H1 (cell line): ENCODE measurements around the gene TPSAB1. TPM values are rescaled to one million over a fixed set of nuclear protein-coding genes. Genes with fewer than 3 reads are reported as not detected.

ENCODE experiments used
- CTCF ChIA-PET: fragments of 300-600 bp; sonication (Branson Sonifier 250); formaldehyde crosslinking; loops from one replicate; lab custom pipeline; 2021; ENCODE audit not compliant: partially characterized antibody; lab: Charles Lee
- POLR2A ChIA-PET: fragments of 300-600 bp; sonication (Branson Sonifier 250); formaldehyde crosslinking; loops from one replicate; lab custom pipeline; 2021; ENCODE audit warnings: inconsistent platforms; ENCODE audit not compliant: partially characterized antibody; lab: Charles Lee
- DNase-seq, 2 experiments: peaks; one replicate each; pipeline versions ENCODE4 v3.0.0 to v3.0.0-alpha.2; 2010 to 2022; ENCODE audit warnings: low spot score in 2 of 2, low read depth in 1 of 2, mixed read lengths in 1 of 2
- FAIRE-seq: peaks from 2 replicates; lab custom pipeline; 2011; peaks lifted over from hg19 to GRCh38; lab: Jason Lieb, UNC
- H2AFZ ChIP-seq: 2 replicates; pipeline ENCODE4 v1.8.1; 2012; ENCODE audit warnings: low read length, inconsistent platforms
- H2AK5ac ChIP-seq: 2 replicates; pipeline ENCODE4 v1.6.1; 2013; ENCODE audit warnings: low read depth, low read length
- H2BK120ac ChIP-seq: replicated peaks from 2 replicates; pipeline ENCODE3; 2013; ENCODE audit warnings: low read depth, low read length, inconsistent platforms
- H2BK12ac ChIP-seq: 2 replicates; pipeline ENCODE4 v1.6.1; 2013; ENCODE audit warnings: low read depth, low read length
- H2BK15ac ChIP-seq: 2 replicates; pipeline ENCODE4 v1.6.1; 2013; ENCODE audit warnings: low read length
- H2BK20ac ChIP-seq: 2 replicates; pipeline ENCODE4 v1.6.1; 2013; ENCODE audit warnings: low read length
- H2BK5ac ChIP-seq: 2 replicates; pipeline ENCODE4 v1.6.1; 2013; ENCODE audit warnings: low read depth, low read length
- H3K14ac ChIP-seq: 2 replicates; pipeline ENCODE4 v1.6.1; 2013; ENCODE audit warnings: inconsistent platforms; ENCODE audit not compliant: insufficient read length
- H3K18ac ChIP-seq: 2 replicates; pipeline ENCODE4 v1.6.1; 2013; ENCODE audit warnings: low read length; ENCODE audit errors: extremely low read depth
- H3K23ac ChIP-seq: 2 replicates; pipeline ENCODE4 v1.6.1; 2013; ENCODE audit warnings: inconsistent platforms; ENCODE audit not compliant: insufficient read length
- H3K23me2 ChIP-seq: 2 replicates; pipeline ENCODE4 v1.6.1; 2013; ENCODE audit warnings: low read depth, low read length
- H3K27ac ChIP-seq: 2 replicates; pipeline ENCODE4 v1.6.1; 2011; ENCODE audit warnings: low read depth, low read length, inconsistent platforms
- H3K27me3 ChIP-seq, 4 experiments: replicated peaks in 1 of 4; 1 replicate in 1 of 4; 2 replicates in 3 of 4; pipeline versions ENCODE4 v1.6.1 to v1.8.1; 2011 to 2013; ENCODE audit warnings: low read length in 3 of 4, mild to moderate bottlenecking in 3 of 4, inconsistent platforms in 2 of 4, mixed read lengths in 2 of 4, moderate library complexity in 1 of 4; ENCODE audit not compliant: control insufficient read depth in 3 of 4, insufficient read depth in 3 of 4; ENCODE audit errors: extremely low read depth in 1 of 4
- H3K36me3 ChIP-seq, 4 experiments: 2 replicates each; pipeline versions ENCODE4 v1.6.1 to v1.8.1; 2011 to 2013; ENCODE audit warnings: mild to moderate bottlenecking in 4 of 4, low read length in 3 of 4, moderate library complexity in 2 of 4, control low read depth in 1 of 4, inconsistent platforms in 1 of 4; ENCODE audit not compliant: insufficient read depth in 4 of 4, control insufficient read depth in 2 of 4
- H3K4ac ChIP-seq: replicated peaks from 2 replicates; pipeline ENCODE3; 2013; ENCODE audit warnings: low read length, low read depth, mixed read lengths, inconsistent platforms; ENCODE audit not compliant: insufficient read length
- H3K4me1 ChIP-seq, 4 experiments: replicated peaks in 1 of 4; 1 replicate in 1 of 4; 2 replicates in 3 of 4; pipeline versions ENCODE4 v1.6.1 to v1.8.1; 2011 to 2013; ENCODE audit warnings: low read length in 3 of 4, inconsistent platforms in 2 of 4, mixed read lengths in 1 of 4; ENCODE audit not compliant: insufficient read depth in 4 of 4, control insufficient read depth in 3 of 4
- H3K4me2 ChIP-seq, 2 experiments: 2 replicates each; pipeline versions ENCODE4 v1.6.1 to v1.8.1; 2011 to 2013; ENCODE audit warnings: low read depth in 2 of 2, low read length in 2 of 2, control low read depth in 1 of 2, inconsistent platforms in 1 of 2, mild to moderate bottlenecking in 1 of 2; ENCODE audit not compliant: insufficient read depth in 1 of 2
- H3K4me3 ChIP-seq, 4 experiments: fragments of 200-600, 300-600 bp in 1 of 4; sonication (generic), shearing (Covaris generic), sonication (Bioruptor Twin) in 1 of 4; 2 replicates each; pipeline versions ENCODE4 v1.5.1 to v1.8.1; 2011 to 2016; ENCODE audit warnings: low read length in 4 of 4, low read depth in 3 of 4, control low read depth in 2 of 4, inconsistent platforms in 2 of 4, mild to moderate bottlenecking in 2 of 4, mixed read lengths in 1 of 4, moderate library complexity in 1 of 4; ENCODE audit not compliant: insufficient read depth in 2 of 4; ENCODE audit errors: extremely low read depth in 1 of 4
- H3K56ac ChIP-seq: replicated peaks from 2 replicates; pipeline ENCODE3; 2013; ENCODE audit warnings: low read depth, mild to moderate bottlenecking, mixed read lengths, low read length, inconsistent platforms; ENCODE audit not compliant: insufficient read length
- H3K79me1 ChIP-seq: 2 replicates; pipeline ENCODE4 v1.6.1; 2013; ENCODE audit warnings: low read depth, low read length, control low read depth
- H3K79me2 ChIP-seq, 2 experiments: 2 replicates each; pipeline versions ENCODE4 v1.6.1 to v1.8.1; 2012 to 2013; ENCODE audit warnings: low read length in 2 of 2, mild to moderate bottlenecking in 2 of 2, inconsistent platforms in 1 of 2; ENCODE audit not compliant: insufficient read depth in 2 of 2, control insufficient read depth in 1 of 2
- H3K9ac ChIP-seq, 4 experiments: replicated peaks in 1 of 4; 1 replicate in 1 of 4; 2 replicates in 3 of 4; pipeline versions ENCODE4 v1.6.1 to v1.8.1; 2011 to 2013; ENCODE audit warnings: low read depth in 3 of 4, low read length in 3 of 4, control low read depth in 2 of 4, mild to moderate bottlenecking in 2 of 4, moderate library complexity in 2 of 4, inconsistent platforms in 1 of 4; ENCODE audit errors: extremely low read depth in 1 of 4
- H3K9me3 ChIP-seq, 2 experiments: 2 replicates each; pipeline versions ENCODE4 v1.6.1 to v1.8.1; 2012 to 2013; ENCODE audit warnings: mild to moderate bottlenecking in 2 of 2, moderate library complexity in 2 of 2, control low read depth in 1 of 2, inconsistent platforms in 1 of 2, low read depth in 1 of 2, low read length in 1 of 2, mixed read lengths in 1 of 2; ENCODE audit not compliant: insufficient read depth in 2 of 2
- H4K20me1 ChIP-seq, 2 experiments: replicated peaks in 1 of 2; 2 replicates each; pipeline versions ENCODE3 to v1.8.1; 2011 to 2013; ENCODE audit warnings: inconsistent platforms in 2 of 2, low read length in 2 of 2, mild to moderate bottlenecking in 1 of 2; ENCODE audit not compliant: insufficient read depth in 2 of 2, control insufficient read depth in 1 of 2
- H4K5ac ChIP-seq: 2 replicates; pipeline ENCODE4 v1.6.1; 2013; ENCODE audit warnings: low read length, low read depth, mixed read lengths, inconsistent platforms; ENCODE audit not compliant: insufficient read length
- H4K8ac ChIP-seq: 2 replicates; pipeline ENCODE4 v1.8.0; 2013; ENCODE audit warnings: mild to moderate bottlenecking, moderate library complexity, low read length, inconsistent platforms; ENCODE audit not compliant: insufficient read depth; ENCODE audit errors: extremely low read depth
- H4K91ac ChIP-seq: replicated peaks from 2 replicates; pipeline ENCODE3; 2013; ENCODE audit warnings: low read length, mixed read lengths, inconsistent platforms; ENCODE audit not compliant: insufficient read length
- EP300 ChIP-seq, 2 experiments: IDR thresholded peaks; 1 replicate in 1 of 2; 2 replicates in 1 of 2; pipeline ENCODE4 v1.6.1; 2011 to 2012; ENCODE audit warnings: low read depth in 2 of 2, low read length in 2 of 2, mild to moderate bottlenecking in 2 of 2, borderline replicate concordance in 1 of 2, inconsistent platforms in 1 of 2, moderate library complexity in 1 of 2
- POU5F1 ChIP-seq: IDR thresholded peaks from 2 replicates; pipeline ENCODE4 v1.6.1; 2011; ENCODE audit warnings: low read depth, mild to moderate bottlenecking, low read length, moderate library complexity
- WGBS, 2 experiments: shearing (Covaris generic) in 1 of 2; methylation state at CpG; one replicate each; pipeline versions ENCODE4 v1.1.6 to v1.1.7; 2013 to 2015; ENCODE audit warnings: low lambda C conversion rate in 2 of 2, mixed read lengths in 2 of 2, inconsistent platforms in 1 of 2, low coverage in 1 of 2, missing lambda C conversion rate in 1 of 2; ENCODE audit not compliant: insufficient replicate concordance in 2 of 2, insufficient coverage in 1 of 2, insufficient read length in 1 of 2; ENCODE audit errors: extremely low coverage in 1 of 2, missing lambda C conversion rate in 1 of 2; 5-methylcytosine and 5-hydroxymethylcytosine counted together
- polyA plus RNA-seq, 7 experiments: library from polyadenylated mRNA; depleted of rRNA in 3 of 7; stranded (reverse) in 5 of 7; unstranded in 2 of 7; fragments of >200 nt in 5 of 7; fragments of 200-250 nt in 2 of 7; gene quantifications; 1 replicate in 5 of 7; 2 replicates in 1 of 7; 4 replicates in 1 of 7; pipeline versions ENCODE4 v1.2.1 to v1.2.3, GENCODE V29; 2011 to 2013; ENCODE audit warnings: missing spikeins in 2 of 7, mixed read lengths in 2 of 7
- total RNA-seq: library from RNA; stranded (reverse); fragmentation: NEBNext Ultra II Directional; extraction: Animal tissue kit (Norgen Biotek cat#: 25700); gene quantifications from 2 replicates; pipeline ENCODE4 v1.2.1, GENCODE V29; 2021

Gene TPSAB1
- total and polyA plus RNA-seq, 2 of the 8 experiments (the other 6 are each of a cell fraction or from before 2014, with no cell fraction given) = 0.09 TPM; not detected in 1

DNA sequence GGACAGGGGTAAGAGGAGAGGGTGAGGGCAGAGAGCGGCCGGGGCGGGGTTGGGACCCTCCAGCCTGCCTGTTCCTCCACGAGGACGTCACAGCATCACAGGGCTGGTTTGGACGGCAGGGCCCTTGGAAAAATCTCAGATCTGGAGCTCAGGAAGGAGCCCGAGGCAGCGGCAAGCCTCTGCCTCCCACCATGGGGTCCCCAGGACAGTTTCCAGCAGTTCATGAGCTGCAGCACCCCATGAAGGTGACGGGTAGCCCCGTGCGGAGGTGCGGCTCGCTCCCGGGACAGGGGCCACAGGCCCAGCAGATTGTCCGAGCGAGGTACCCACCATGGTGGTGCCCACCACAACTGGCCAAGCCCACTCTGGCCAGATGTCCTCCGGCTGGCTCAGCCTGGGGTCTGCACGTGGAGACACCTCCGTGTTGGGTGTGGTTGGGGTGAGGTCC, 36.7 kb downstream of the TPSAB1 start:
- peaks cover 0 to 11% (median 6%) of the 10 kb centered on the region in 4 experiments; a peak in 6 of 7 replicates for H3K4me1 ChIP-seq
- no peak for DNase-seq
- 0 out of 7 replicates have a peak, but pooled peaks cover 0 to 2% (median 0%) of the 10 kb centered on the region in 4 experiments for H3K27me3 ChIP-seq
- H3K23me2 ChIP-seq = peaks cover 3% of the 10 kb centered on the region; the same call in 1 of the 2 replicates
- peak overlapping the region; percentile 80; the same call in 1 of the 2 replicates for H2BK12ac ChIP-seq
- no peak overlapping the region for H3K4me3 ChIP-seq
- no peaks in the 10 kb centered on the region for H3K79me2 ChIP-seq
- H2AK5ac ChIP-seq = no peak overlapping the region
- no peaks in the 10 kb centered on the region for H3K79me1 ChIP-seq
- no peak overlapping the region for H3K56ac ChIP-seq
- no peaks in the 10 kb centered on the region for H3K36me3 ChIP-seq
- H3K27ac ChIP-seq = no peak overlapping the region
- peak overlapping the region; percentile 72; the same call in 1 of the 2 replicates for H2BK15ac ChIP-seq
- no peak overlapping the region for H3K4ac ChIP-seq
- H4K8ac ChIP-seq = no peak overlapping the region
- H3K18ac ChIP-seq = no peak overlapping the region
- H2BK5ac ChIP-seq = peak overlapping the region; percentile 81; the same call in 1 of the 2 replicates
- ChIA-PET CTCF (interaction anchor here (1.5 to 2.0 kb wide), 3 partner anchors 9 to 15 kb away, joined by 4 to 6 read pairs (median 5); no protein-coding TSS in a partner anchor), POLR2A (interaction anchor here (1.1 to 1.5 kb wide), 2 partner anchors 12 to 40 kb away, joined by 3 read pairs; no protein-coding TSS in a partner anchor)
- no peak overlapping the region for H3K14ac ChIP-seq
- no peak overlapping the region for H4K5ac ChIP-seq
- 92% methylated on average over 13 of the region's 19 CpGs; no CpG with 5 or more reads in 1 of the 2 experiments for WGBS, 2 experiments
- H3K9me3 ChIP-seq = no peaks in the 10 kb centered on the region
- no peak overlapping the region for H2BK120ac ChIP-seq
- TF ChIP-seq POU5F1 (no peak), EP300 (IDR thresholded peaks at IDR 0.05; ENCODE audit: borderline replicate concordance in 1 of 2, low read depth in 2 of 2, low read length in 2 of 2) (no peak)
- no peak overlapping the region for H3K9ac ChIP-seq
- H2BK20ac ChIP-seq = no peak overlapping the region
- no peak overlapping the region for H3K23ac ChIP-seq
- no peak overlapping the region for H2AFZ ChIP-seq
- H3K4me2 ChIP-seq = no peak overlapping the region
- H4K91ac ChIP-seq = peak overlapping the region; percentile 65
- H4K20me1 ChIP-seq = peaks cover 0 to 2% of the 10 kb centered on the region in 2 experiments
- no peak for FAIRE-seq
